ENCODE data around the gene OR9G4. TPM values are rescaled to one million over a fixed set of nuclear protein-coding genes. Genes with fewer than 3 reads are reported as not detected.

The OR9G4 gene
- total RNA-seq (2014; rRNA removed; shearing (Covaris generic)), result not detected in 2 replicates
- polyA plus RNA-seq (2016; fragmentation: Nextera tagmentation; extraction: Ambion mirVana), result not detected in 2 replicates
- long read RNA-seq, result 0 reads

GRCh38 chr11:56748597-56748996 is at the start of gene OR9G4:
Gene OR9G4, minus strand, starts transcription at chr11:56748697. Its CDS starts 4,931 bp downstream, at chr11:56743766.
- no peak within 1 kb of the TSS; the same call in 1 of the 2 replicates for H3K27ac Mint-ChIP-seq
- Histone ChIP-seq H3K79me2 (replicated peaks; ENCODE audit: insufficient read depth) (no peaks in the 10 kb centered on the region), H2AFZ (no peak within 1 kb of the TSS; the same call in 1 of the 2 replicates), H4K20me1 (replicated peaks; ENCODE audit: insufficient read depth) (no peaks in the 10 kb centered on the region), H3K9me2 (ENCODE audit: insufficient read depth) (peaks cover 3% of the 10 kb centered on the region; the same call in 1 of the 2 replicates), H3K36me3 (ENCODE audit: insufficient read depth) (no peaks in the 10 kb centered on the region), H3K4me2 (no peak within 1 kb of the TSS), H3K27ac (ENCODE audit: low read depth) (no peak within 1 kb of the TSS), H3F3A (replicated peaks; ENCODE audit: low read depth) (no peaks in the 10 kb centered on the region), H3K4me3 (no peak within 1 kb of the TSS), H3K27me3 (ENCODE audit: insufficient read depth) (no peaks in the 10 kb centered on the region), H3K4me1 (ENCODE audit: insufficient read depth) (no peaks in the 10 kb centered on the region)
- no peak within 1 kb of the TSS for H3K4me3 Mint-ChIP-seq
- no peak for TF ChIP-seq EZH2phosphoT487 (IDR thresholded peaks at IDR 0.05; ENCODE audit: unreplicated experiment)
- TF ChIP-seq, protein P1, sequence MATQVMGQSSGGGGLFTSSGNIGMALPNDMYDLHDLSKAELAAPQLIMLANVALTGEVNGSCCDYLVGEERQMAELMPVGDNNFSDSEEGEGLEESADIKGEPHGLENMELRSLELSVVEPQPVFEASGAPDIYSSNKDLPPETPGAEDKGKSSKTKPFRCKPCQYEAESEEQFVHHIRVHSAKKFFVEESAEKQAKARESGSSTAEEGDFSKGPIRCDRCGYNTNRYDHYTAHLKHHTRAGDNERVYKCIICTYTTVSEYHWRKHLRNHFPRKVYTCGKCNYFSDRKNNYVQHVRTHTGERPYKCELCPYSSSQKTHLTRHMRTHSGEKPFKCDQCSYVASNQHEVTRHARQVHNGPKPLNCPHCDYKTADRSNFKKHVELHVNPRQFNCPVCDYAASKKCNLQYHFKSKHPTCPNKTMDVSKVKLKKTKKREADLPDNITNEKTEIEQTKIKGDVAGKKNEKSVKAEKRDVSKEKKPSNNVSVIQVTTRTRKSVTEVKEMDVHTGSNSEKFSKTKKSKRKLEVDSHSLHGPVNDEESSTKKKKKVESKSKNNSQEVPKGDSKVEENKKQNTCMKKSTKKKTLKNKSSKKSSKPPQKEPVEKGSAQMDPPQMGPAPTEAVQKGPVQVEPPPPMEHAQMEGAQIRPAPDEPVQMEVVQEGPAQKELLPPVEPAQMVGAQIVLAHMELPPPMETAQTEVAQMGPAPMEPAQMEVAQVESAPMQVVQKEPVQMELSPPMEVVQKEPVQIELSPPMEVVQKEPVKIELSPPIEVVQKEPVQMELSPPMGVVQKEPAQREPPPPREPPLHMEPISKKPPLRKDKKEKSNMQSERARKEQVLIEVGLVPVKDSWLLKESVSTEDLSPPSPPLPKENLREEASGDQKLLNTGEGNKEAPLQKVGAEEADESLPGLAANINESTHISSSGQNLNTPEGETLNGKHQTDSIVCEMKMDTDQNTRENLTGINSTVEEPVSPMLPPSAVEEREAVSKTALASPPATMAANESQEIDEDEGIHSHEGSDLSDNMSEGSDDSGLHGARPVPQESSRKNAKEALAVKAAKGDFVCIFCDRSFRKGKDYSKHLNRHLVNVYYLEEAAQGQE (IDR thresholded peaks at IDR 0.05; ENCODE audit: unreplicated experiment), result no peak
- TF ChIP-seq, protein P2, sequence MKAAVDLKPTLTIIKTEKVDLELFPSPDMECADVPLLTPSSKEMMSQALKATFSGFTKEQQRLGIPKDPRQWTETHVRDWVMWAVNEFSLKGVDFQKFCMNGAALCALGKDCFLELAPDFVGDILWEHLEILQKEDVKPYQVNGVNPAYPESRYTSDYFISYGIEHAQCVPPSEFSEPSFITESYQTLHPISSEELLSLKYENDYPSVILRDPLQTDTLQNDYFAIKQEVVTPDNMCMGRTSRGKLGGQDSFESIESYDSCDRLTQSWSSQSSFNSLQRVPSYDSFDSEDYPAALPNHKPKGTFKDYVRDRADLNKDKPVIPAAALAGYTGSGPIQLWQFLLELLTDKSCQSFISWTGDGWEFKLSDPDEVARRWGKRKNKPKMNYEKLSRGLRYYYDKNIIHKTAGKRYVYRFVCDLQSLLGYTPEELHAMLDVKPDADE (IDR thresholded peaks at IDR 0.05), result no peak
- TF ChIP-seq CTCF (conservative IDR thresholded peaks at IDR 0.05; ENCODE audit: low read depth in 2 of 2), result no peak
- no peak for TF ChIP-seq JUNB (IDR thresholded peaks at IDR 0.05; ENCODE audit: unreplicated experiment)
- no peak for TF ChIP-seq CREB1 (CRISPR knock-in tag; IDR thresholded peaks at IDR 0.05; ENCODE audit: low read depth)
- no peak for TF ChIP-seq ZNF331 (CRISPR knock-in tag; IDR thresholded peaks at IDR 0.05; ENCODE audit: low read depth)
- TF ChIP-seq, protein P3, sequence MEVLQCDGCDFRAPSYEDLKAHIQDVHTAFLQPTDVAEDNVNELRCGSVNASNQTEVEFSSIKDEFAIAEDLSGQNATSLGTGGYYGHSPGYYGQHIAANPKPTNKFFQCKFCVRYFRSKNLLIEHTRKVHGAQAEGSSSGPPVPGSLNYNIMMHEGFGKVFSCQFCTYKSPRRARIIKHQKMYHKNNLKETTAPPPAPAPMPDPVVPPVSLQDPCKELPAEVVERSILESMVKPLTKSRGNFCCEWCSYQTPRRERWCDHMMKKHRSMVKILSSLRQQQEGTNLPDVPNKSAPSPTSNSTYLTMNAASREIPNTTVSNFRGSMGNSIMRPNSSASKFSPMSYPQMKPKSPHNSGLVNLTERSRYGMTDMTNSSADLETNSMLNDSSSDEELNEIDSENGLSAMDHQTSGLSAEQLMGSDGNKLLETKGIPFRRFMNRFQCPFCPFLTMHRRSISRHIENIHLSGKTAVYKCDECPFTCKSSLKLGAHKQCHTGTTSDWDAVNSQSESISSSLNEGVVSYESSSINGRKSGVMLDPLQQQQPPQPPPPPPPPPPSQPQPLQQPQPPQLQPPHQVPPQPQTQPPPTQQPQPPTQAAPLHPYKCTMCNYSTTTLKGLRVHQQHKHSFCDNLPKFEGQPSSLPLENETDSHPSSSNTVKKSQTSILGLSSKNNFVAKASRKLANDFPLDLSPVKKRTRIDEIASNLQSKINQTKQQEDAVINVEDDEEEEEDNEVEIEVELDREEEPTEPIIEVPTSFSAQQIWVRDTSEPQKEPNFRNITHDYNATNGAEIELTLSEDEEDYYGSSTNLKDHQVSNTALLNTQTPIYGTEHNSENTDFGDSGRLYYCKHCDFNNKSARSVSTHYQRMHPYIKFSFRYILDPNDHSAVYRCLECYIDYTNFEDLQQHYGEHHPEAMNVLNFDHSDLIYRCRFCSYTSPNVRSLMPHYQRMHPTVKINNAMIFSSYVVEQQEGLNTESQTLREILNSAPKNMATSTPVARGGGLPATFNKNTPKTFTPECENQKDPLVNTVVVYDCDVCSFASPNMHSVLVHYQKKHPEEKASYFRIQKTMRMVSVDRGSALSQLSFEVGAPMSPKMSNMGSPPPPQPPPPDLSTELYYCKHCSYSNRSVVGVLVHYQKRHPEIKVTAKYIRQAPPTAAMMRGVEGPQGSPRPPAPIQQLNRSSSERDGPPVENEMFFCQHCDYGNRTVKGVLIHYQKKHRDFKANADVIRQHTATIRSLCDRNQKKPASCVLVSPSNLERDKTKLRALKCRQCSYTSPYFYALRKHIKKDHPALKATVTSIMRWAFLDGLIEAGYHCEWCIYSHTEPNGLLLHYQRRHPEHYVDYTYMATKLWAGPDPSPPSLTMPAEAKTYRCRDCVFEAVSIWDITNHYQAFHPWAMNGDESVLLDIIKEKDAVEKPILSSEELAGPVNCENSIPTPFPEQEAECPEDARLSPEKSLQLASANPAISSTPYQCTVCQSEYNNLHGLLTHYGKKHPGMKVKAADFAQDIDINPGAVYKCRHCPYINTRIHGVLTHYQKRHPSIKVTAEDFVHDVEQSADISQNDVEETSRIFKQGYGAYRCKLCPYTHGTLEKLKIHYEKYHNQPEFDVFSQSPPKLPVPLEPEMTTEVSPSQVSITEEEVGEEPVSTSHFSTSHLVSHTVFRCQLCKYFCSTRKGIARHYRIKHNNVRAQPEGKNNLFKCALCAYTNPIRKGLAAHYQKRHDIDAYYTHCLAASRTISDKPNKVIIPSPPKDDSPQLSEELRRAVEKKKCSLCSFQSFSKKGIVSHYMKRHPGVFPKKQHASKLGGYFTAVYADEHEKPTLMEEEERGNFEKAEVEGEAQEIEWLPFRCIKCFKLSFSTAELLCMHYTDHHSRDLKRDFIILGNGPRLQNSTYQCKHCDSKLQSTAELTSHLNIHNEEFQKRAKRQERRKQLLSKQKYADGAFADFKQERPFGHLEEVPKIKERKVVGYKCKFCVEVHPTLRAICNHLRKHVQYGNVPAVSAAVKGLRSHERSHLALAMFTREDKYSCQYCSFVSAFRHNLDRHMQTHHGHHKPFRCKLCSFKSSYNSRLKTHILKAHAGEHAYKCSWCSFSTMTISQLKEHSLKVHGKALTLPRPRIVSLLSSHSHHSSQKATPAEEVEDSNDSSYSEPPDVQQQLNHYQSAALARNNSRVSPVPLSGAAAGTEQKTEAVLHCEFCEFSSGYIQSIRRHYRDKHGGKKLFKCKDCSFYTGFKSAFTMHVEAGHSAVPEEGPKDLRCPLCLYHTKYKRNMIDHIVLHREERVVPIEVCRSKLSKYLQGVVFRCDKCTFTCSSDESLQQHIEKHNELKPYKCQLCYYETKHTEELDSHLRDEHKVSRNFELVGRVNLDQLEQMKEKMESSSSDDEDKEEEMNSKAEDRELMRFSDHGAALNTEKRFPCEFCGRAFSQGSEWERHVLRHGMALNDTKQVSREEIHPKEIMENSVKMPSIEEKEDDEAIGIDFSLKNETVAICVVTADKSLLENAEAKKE (CRISPR knock-in tag; IDR thresholded peaks at IDR 0.05), result no peak
- no peak for TF ChIP-seq NANOG (IDR thresholded peaks at IDR 0.05; ENCODE audit: borderline replicate concordance)
- TF ChIP-seq STAT1 (IDR thresholded peaks at IDR 0.05; ENCODE audit: unreplicated experiment), result no peak
- no peak for TF ChIP-seq POLR2AphosphoS5 (IDR thresholded peaks at IDR 0.05; ENCODE audit: low read depth)
- no peaks in the 10 kb centered on the region for H3K4me1 Mint-ChIP-seq
- H3K27me3 Mint-ChIP-seq (ENCODE audit: insufficient read depth, low read depth, poor library complexity), result no peaks in the 10 kb centered on the region
- DNase-seq (ENCODE audit: low spot score) (no peak), ATAC-seq (no peak)
- peaks cover 5% of the 10 kb centered on the region; the same call in 2 of the 3 replicates for H3K9me3 Mint-ChIP-seq
- peaks cover 4% of the 10 kb centered on the region; the same call in 1 of the 3 replicates for H3K36me3 Mint-ChIP-seq (ENCODE audit: low read depth)

Data from GM23338 (cell line).